Fibroblast of skin of scalp (primary cell): ENCODE results near the gene COL11A2. TPM values are rescaled to one million over a fixed set of nuclear protein-coding genes. Genes with fewer than 3 reads are reported as not detected.
"Not testable (repeated sequence)": the region's sequence is repeated elsewhere in the genome, so short reads cannot be mapped to it uniquely, and the experiment has no call there.

Source experiments
- DNase-seq: peaks from one replicate; pipeline ENCODE4 v3.0.0-alpha.2; 2013
- polyA plus RNA-seq, 2 experiments: library from polyadenylated mRNA; unstranded; fragments of 120-200 nt; gene quantifications; one replicate each; pipeline ENCODE4 v1.2.1, GENCODE V29; 2013; ENCODE audit not compliant: insufficient read length in 2 of 2

Gene COL11A2
- 0.93 TPM for polyA plus RNA-seq (2013, experiment 1 of 2; ENCODE audit: insufficient read length)
- polyA plus RNA-seq (2013, experiment 2 of 2; ENCODE audit: insufficient read length), result 1.6 TPM

GRCh38 chr6:33192105-33192646, at the start of gene COL11A2:
COL11A2 (minus strand) TSS chr6:33192467; CDS start chr6:33192240, 227 bp downstream.
- DNase-seq, result no peak

- DNase-seq, result no peak
Observed at GRCh38 chr6:33241968-33242367, 49.7 kb upstream of the COL11A2 start.

DNA sequence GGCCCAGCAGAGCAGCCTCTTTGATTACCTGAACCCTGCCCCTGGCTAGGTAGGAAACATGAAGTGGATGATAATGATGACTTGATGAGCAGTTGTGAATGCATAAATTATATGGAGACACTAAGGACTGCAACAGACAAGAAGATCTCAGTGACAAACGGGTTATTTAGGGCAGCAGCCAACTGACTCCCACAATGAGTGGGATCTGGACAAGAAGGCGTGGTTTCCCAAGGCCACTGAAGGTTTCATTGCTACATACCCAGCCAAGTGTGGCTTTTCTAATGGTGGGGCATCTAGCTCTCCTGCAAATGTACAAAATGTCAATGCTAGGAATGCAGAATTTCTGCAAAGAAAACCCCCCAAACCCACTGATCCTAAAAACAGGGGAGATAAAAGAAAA, 45.5 kb upstream of the COL11A2 start:
- DNase-seq, result no peak

DNA sequence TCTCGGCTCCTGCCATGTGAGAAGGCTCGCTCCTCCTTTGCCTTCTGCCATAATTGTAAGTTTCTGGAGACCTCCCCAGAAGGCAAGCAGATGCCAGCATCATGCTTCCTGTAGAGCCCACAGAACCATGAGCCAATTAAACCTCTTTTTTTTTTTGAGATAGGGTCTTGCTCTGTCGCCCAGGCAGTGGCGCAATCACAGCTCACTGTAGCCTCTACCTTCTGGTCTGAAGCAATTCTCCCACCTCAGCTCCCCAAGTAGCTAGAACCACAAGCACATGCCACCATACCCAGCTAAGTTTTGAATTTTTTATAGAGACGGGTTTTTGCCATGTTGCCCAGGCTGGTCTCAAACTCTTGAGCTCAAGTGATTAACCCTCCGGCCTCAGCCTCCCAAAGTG, 44.6 kb upstream of the COL11A2 start:
- DNase-seq, result no peak

DNA sequence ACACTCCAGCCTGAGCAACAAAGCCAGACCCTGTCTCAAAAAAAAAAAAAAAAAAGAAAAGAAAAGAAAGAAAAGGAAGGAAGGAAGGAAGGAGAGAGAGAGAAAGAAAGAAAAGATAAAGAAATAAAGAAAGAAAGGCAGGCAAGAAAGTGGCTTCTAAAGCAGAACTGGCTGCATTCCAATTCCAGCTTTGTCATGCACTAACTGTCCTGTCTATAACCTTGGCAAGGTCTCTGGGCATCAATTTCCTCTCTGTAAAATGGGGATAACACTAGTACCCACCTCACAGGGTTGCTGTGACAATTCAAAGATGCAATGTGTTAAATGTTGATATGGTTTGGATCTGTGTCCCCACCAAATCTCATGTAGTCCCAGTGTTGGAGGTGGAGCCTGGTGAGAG, 44.1 kb upstream of the COL11A2 start:
- no peak for DNase-seq

- no peak for DNase-seq
Observed at GRCh38 chr6:33235221-33235634, 43.0 kb upstream of the COL11A2 start.

DNA sequence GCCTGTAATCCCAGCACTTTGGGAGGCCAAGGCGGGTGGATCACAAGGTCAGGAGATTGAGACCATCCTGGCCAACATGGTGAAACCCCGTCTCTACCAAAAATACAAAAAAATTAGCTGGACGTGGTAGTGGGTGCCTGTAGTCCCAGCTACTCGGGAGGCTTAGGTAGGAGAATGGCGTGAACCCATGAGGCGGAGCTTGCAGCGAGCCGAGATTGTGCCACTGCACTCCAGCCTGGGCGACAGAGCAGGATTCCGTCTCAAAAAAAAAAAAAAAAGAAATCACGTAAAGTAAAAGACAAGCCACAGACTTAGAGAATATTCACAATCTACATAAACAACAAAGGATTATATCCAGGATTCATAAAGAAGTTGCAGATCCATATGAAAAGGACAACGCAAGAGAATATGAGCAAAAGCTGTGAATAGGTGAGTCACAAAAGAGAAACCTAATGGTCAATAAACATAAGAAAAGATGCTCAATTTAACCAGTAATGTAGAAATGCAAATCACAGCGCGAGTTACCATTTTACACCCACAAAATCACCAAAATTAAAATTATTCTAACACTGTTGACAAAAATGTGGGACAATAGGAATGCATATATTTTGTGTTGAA, 34.3 kb upstream of the COL11A2 start:
- DNase-seq, result not testable (repeated sequence)

GRCh38 chr6:33217681-33218080, 25.4 kb upstream of the COL11A2 start:
- no peak for DNase-seq

GRCh38 chr6:33217246-33217645, 25.0 kb upstream of the COL11A2 start:
- DNase-seq, result no peak

GRCh38 chr6:33216117-33216649, 23.9 kb upstream of the COL11A2 start:
- no peak for DNase-seq

DNA sequence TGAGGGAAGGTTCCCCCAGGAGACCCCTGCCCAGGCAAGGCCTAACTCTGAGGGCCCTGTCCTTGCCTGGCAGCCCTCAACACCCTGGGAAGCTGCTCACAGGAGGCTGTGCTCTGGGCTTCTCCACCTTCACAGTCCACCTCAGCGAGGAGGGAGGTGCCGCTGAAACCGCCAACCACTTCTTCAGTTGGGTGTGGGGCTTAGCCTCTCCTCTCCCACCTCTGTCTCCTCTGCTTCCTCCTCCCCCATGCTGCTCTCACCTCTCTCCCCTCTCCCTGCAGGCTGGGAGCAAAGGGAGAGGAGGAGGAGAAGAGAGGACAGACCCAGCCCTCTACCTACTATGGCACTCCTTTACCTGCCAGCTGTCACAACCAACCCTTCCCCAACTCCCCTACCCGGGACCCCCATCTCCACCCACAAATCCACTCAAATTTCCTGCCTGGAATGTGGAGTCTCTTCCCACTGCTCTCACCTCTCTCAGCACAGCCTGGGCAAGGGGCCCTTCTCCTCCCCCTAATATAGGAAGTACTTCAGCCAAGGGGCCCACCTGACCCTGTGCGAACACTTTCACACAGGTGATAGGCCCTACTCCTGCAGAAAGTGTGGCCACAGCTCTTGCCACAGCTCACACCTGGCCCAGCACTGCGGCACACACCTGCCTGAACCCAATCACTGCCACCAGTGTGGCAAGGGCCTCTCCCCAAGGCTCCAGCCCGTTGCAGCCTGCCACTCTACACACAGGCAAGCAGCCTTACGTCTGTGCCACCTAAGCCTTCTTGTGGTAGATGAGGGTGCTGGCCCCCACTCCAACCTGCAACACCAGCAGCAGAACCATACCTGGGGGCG, 23.2 kb upstream of the COL11A2 start:
- no peak for DNase-seq

- no peak for DNase-seq
Observed at GRCh38 chr6:33213989-33214335, 21.7 kb upstream of the COL11A2 start.

GRCh38 chr6:33213166-33213988, 21.1 kb upstream of the COL11A2 start:
- DNase-seq, result no peak

- peak; percentile 24 for DNase-seq
Observed at GRCh38 chr6:33212857-33213165, 20.5 kb upstream of the COL11A2 start.

DNA sequence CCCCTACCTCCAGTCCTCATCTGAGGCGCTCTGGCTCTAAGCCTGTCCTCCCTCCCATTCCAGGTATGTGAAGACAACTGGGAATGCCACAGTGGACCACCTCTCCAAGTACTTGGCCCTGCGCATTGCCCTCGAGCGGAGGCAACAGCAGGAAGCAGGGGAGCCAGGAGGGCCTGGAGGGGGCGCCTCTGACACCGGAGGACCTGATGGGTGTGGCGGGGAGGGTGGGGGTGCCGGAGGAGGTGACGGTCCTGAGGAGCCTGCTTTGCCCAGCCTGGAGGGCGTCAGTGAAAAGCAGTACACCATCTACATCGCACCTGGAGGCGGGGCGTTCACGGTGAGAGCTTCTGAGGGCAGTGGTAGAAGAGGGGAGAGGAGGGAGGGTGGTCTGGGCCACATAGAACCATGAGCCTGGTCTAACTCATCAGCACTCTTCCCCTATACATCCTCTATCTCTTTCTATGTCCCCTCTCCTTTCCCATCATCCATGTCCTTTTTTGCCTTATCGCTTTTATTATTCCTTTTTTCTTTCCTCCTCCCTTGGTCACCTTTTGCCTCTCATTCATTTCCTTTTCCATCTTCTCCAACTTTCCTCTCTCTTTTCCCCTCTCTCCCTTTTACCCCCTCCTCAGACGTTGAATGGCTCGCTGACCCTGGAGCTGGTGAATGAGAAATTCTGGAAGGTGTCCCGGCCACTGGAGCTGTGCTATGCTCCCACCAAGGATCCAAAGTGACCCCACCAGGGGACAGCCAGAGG, 19.6 kb upstream of the COL11A2 start:
- no peak for DNase-seq

GRCh38 chr6:33211136-33211535, 18.9 kb upstream of the COL11A2 start:
- DNase-seq, result no peak

DNA sequence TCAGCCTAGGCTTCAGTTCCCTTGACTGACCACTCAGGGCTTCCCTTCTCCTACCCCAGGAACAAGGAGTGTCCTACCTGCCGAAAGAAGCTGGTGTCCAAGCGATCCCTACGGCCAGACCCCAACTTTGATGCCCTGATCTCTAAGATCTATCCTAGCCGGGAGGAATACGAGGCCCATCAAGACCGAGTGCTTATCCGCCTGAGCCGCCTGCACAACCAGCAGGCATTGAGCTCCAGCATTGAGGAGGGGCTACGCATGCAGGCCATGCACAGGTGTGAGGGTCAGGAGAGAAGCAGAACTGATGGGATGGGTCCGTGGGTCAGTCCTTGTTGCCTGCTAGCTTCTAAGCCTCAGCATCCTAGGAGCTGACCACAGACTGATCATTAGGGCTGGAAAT, 17.6 kb upstream of the COL11A2 start:
- no peak for DNase-seq

GRCh38 chr6:33208091-33208967, 16.1 kb upstream of the COL11A2 start, which contains the start of gene RING1:
RING1 (plus strand) TSS chr6:33208500; CDS start chr6:33208823, 323 bp downstream.
- DNase-seq, result peak; percentile 83

GRCh38 chr6:33207552-33208090, 15.4 kb upstream of the COL11A2 start:
- peak; percentile 54 for DNase-seq

- DNase-seq, result peak; percentile 73
Observed at GRCh38 chr6:33206864-33207551, 14.7 kb upstream of the COL11A2 start.
